Gastroesophageal sphincter (tissue), 3 donors: ENCODE results near the gene APOL5.

Source experiments
- CTCF ChIP-seq, 4 experiments: fragments of 200-600 bp in 2 of 4; fragments of 450-650 bp in 2 of 4; sonication (generic) in 1 of 4; IDR thresholded peaks; one replicate each; pipeline ENCODE4 v1.5.1; 2017 to 2019; ENCODE audit warnings: antibody characterized with exemption in 4 of 4, mild to moderate bottlenecking in 2 of 4, moderate library complexity in 2 of 4
- POLR2A ChIP-seq, 2 donors: fragments of 450-650 bp; IDR thresholded peaks; one replicate each; pipeline ENCODE4 v1.6.1; 2017; ENCODE audit warnings: antibody characterized with exemption in 2 of 2, mild to moderate bottlenecking in 2 of 2, moderate library complexity in 1 of 2

GRCh38 chr22:35742342-35743100 is 24.8 kb downstream of the APOL5 start:
- TF ChIP-seq CTCF (IDR thresholded peaks at IDR 0.05) (no peak), POLR2A (IDR thresholded peaks at IDR 0.05) (no peak)
